ENCODE measurements around the gene OR10V1. TPM values are rescaled to one million over a fixed set of nuclear protein-coding genes. Genes with fewer than 3 reads are reported as not detected.

Gene OR10V1
- total and polyA plus RNA-seq, 9 of the 15 experiments (the other 6 are each of a cell fraction or from before 2014, with no cell fraction given), result not detected

- no peak for TF ChIP-seq ATF2 (CRISPR knock-in tag; IDR thresholded peaks at IDR 0.05)
- TF ChIP-seq HDAC8 (tag; IDR thresholded peaks at IDR 0.05), result peak; percentile 40; the same call in 1 of the 2 replicates
- peak; percentile 95 for TF ChIP-seq CHAMP1 (IDR thresholded peaks at IDR 0.05)
- TF ChIP-seq CBFA2T2 (conservative IDR thresholded peaks at IDR 0.05), result peak; percentile 99
- TF ChIP-seq HLTF (IDR thresholded peaks at IDR 0.05), result peak; percentile 87; the same call in 1 of the 2 replicates
- TF ChIP-seq ZBTB5 (IDR thresholded peaks at IDR 0.05), result 0 out of 2 replicates have a peak, but pooled peaks have one; percentile 25
- TF ChIP-seq ZNF518B (CRISPR knock-in tag; IDR thresholded peaks at IDR 0.05), result no peak
- no peak for TF ChIP-seq ZNF133 (CRISPR knock-in tag; IDR thresholded peaks at IDR 0.05)
- TF ChIP-seq MCM2 (IDR thresholded peaks at IDR 0.05; ENCODE audit: low read depth), result no peak
- TF ChIP-seq UBTF (IDR thresholded peaks at IDR 0.05; ENCODE audit: borderline replicate concordance in 1 of 2, low read depth in 2 of 2, low read length in 2 of 2), result no peak
- TF ChIP-seq MED1 (CRISPR knock-in tag; IDR thresholded peaks at IDR 0.05; ENCODE audit: borderline replicate concordance), result no peak
- peak; percentile 85 for TF ChIP-seq HMBOX1 (IDR thresholded peaks at IDR 0.05)
- TF ChIP-seq TCF15 (CRISPR knock-in tag; IDR thresholded peaks at IDR 0.05), result no peak
These were observed 6.9 kb downstream of the OR10V1 start (continued) for GRCh38 chr11:59706518-59707285.
